Fibroblast of upper back skin (primary cell): ENCODE measurements around the gene SEL1L2.
A peak's percentile ranks its signal among the peaks of the same experiment; 100 is the strongest.

ENCODE experiments used
- DNase-seq: peaks from one replicate; pipeline ENCODE4 v3.0.0-alpha.2; 2013

The SEL1L2 gene

DNA sequence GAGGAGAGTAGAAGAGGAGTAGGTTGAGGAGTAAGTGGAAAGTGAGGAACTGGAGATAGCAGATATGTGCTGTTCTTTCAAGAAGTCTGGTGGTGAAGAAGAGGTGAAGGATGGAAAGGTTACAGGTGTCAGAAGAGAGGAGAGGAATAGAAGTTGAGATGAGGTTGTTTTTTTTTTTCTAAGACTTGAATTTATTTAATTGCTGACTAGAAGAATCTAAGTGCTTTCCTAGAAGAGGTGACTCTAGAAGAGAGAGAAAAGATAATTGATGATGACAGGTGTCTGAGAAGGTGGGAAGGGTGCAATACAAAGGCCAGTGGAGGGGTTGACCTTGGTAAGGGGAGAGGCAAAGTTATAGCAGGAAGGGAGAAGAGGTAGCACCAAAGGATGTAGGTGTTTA, 180.0 kb downstream of the SEL1L2 start:
- no peak for DNase-seq

- no peak for DNase-seq
These were observed 180.6 kb downstream of the SEL1L2 start for GRCh38 chr20:13809855-13810254.

DNA sequence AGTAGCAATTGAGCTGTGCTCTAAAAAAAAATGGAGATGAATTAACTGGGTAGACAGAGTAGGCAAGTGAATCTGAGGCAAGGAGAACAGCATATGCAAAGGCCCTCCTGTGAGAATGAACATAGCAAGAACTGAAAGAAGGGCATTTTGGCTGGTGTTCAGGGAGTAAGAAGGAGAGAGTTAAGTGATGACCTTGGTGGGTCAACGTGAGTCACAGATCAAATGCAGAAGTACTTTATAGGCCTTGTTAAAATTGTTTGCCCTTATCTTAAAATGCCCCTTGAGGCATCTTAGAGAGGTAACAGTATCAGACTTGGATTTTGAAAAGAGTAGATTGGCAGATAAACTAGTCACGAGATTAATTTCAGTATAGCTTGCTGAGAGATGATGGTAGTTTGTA, 181.0 kb downstream of the SEL1L2 start:
- no peak for DNase-seq

GRCh38 chr20:13800728-13801134, 189.7 kb downstream of the SEL1L2 start:
- peak; percentile 80 for DNase-seq

DNA sequence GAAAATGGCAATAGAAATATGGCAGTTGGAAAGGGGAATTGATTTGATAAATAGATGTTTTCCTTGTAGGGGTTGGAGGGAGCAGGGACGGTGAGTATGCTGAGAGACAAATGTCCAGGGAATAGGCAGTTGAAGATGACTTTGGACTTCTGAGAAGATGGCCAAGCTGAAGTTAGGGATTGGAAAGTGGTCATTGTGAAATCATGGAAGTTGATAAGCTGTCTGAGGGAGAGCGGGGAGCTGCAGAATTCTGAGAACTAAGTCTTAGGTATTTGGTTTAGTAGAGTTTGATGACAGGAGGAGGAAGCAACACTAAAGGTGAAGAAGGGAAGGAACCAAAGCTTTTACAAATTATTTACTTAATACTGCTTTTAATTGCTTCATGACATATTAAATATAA, 190.4 kb downstream of the SEL1L2 start:
- DNase-seq: no peak
